Measurements from ENCODE around the gene NMRK2.

- TF ChIP-seq POLR2A (IDR thresholded peaks at IDR 0.05; ENCODE audit: extremely low read depth, insufficient read length), result no peak
- TF ChIP-seq, protein P1, sequence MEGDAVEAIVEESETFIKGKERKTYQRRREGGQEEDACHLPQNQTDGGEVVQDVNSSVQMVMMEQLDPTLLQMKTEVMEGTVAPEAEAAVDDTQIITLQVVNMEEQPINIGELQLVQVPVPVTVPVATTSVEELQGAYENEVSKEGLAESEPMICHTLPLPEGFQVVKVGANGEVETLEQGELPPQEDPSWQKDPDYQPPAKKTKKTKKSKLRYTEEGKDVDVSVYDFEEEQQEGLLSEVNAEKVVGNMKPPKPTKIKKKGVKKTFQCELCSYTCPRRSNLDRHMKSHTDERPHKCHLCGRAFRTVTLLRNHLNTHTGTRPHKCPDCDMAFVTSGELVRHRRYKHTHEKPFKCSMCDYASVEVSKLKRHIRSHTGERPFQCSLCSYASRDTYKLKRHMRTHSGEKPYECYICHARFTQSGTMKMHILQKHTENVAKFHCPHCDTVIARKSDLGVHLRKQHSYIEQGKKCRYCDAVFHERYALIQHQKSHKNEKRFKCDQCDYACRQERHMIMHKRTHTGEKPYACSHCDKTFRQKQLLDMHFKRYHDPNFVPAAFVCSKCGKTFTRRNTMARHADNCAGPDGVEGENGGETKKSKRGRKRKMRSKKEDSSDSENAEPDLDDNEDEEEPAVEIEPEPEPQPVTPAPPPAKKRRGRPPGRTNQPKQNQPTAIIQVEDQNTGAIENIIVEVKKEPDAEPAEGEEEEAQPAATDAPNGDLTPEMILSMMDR (IDR thresholded peaks at IDR 0.05; ENCODE audit: low read depth, low read length), result no peak
- TF ChIP-seq, protein P2, sequence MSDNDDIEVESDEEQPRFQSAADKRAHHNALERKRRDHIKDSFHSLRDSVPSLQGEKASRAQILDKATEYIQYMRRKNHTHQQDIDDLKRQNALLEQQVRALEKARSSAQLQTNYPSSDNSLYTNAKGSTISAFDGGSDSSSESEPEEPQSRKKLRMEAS (IDR thresholded peaks at IDR 0.05; ENCODE audit: low read depth, low read length), result no peak
These were observed 21.2 kb downstream of the NMRK2 start for GRCh38 chr19:3954107-3954506.
